ENCODE data around the gene QPCT.
"Not testable (repeated sequence)": the region's sequence is repeated elsewhere in the genome, so short reads cannot be mapped to it uniquely, and the experiment has no call there.

The QPCT gene

GRCh38 chr2:37394796-37395555, 50.5 kb downstream of the QPCT start:
- DNase-seq = no peak

GRCh38 chr2:37396890-37397565, 52.6 kb downstream of the QPCT start:
- no peak for DNase-seq

GRCh38 chr2:37398990-37399389, 54.6 kb downstream of the QPCT start:
- DNase-seq = no peak

- no peak for DNase-seq
These were observed 55.6 kb downstream of the QPCT start for GRCh38 chr2:37400041-37400440.

GRCh38 chr2:37402636-37403035, 58.2 kb downstream of the QPCT start:
- no peak for DNase-seq

GRCh38 chr2:37405781-37406180, 61.4 kb downstream of the QPCT start:
- DNase-seq = no peak

- DNase-seq = no peak
These were observed 67.8 kb downstream of the QPCT start for GRCh38 chr2:37412231-37412630.

- DNase-seq = not testable (repeated sequence)
These were observed 69.6 kb downstream of the QPCT start for GRCh38 chr2:37413911-37414469.

GRCh38 chr2:37414470-37414949, 70.1 kb downstream of the QPCT start:
- peak; percentile 39 for DNase-seq

GRCh38 chr2:37415128-37415820, 70.8 kb downstream of the QPCT start:
- DNase-seq = peak; percentile 41

DNA sequence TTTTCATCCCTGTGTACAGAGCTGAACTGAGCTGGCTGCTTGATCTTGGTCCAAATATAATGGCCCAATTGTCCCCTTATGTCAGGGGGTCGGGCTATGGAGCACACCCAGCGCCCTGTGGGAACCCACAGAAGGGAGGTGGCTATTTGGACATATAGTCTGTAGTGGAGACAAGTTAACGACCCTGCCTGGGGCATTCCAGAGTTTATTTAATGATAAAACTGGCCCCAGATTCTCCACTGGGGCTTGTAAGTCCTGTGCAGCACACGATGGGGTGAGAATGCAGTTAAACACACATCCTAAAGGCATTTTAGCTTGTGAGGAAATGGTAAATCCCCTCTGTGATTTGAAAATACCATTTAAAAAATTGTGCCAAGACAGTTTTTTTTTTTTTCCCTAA, 72.9 kb downstream of the QPCT start:
- DNase-seq = no peak

- DNase-seq = no peak
These were observed 74.5 kb downstream of the QPCT start for GRCh38 chr2:37418956-37419355.

DNA sequence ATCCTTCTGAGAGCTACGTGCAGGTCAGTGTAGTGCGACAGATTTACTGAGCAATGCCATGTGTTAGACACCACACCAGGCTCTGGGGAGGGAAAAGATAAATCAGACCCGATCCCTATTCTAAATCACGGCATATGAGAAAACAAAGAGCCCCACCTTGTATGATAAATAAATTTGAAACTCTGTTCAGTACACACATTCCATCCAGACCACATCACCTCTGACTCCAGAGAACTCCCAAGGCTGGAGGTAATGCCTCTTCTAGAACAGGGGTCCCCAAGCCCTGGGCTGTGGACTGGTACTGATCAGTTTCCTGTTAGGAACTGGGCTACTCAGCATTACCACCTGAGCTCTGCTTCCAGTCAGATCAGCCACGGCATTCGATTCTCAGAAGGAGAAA, 77.3 kb downstream of the QPCT start:
- DNase-seq = no peak

GRCh38 chr2:37422816-37423215, 78.4 kb downstream of the QPCT start:
- DNase-seq = no peak

Measured in SHP77 treated with DMSO at 0.1 percent for 48 hours (cell line).